H1 (cell line): ENCODE data around the gene SLC44A1. TPM values are rescaled to one million over a fixed set of nuclear protein-coding genes. Genes with fewer than 3 reads are reported as not detected.

ENCODE experiments used
- CTCF ChIA-PET: fragments of 300-600 bp; sonication (Branson Sonifier 250); formaldehyde crosslinking; loops from one replicate; lab custom pipeline; 2021; ENCODE audit not compliant: partially characterized antibody; lab: Charles Lee
- POLR2A ChIA-PET: fragments of 300-600 bp; sonication (Branson Sonifier 250); formaldehyde crosslinking; loops from one replicate; lab custom pipeline; 2021; ENCODE audit warnings: inconsistent platforms; ENCODE audit not compliant: partially characterized antibody; lab: Charles Lee
- DNase-seq, 2 experiments: peaks; one replicate each; pipeline versions ENCODE4 v3.0.0 to v3.0.0-alpha.2; 2010 to 2022; ENCODE audit warnings: low spot score in 2 of 2, low read depth in 1 of 2, mixed read lengths in 1 of 2
- FAIRE-seq: peaks from 2 replicates; lab custom pipeline; 2011; peaks lifted over from hg19 to GRCh38; lab: Jason Lieb, UNC
- H2AFZ ChIP-seq: 2 replicates; pipeline ENCODE4 v1.8.1; 2012; ENCODE audit warnings: low read length, inconsistent platforms
- H2AK5ac ChIP-seq: 2 replicates; pipeline ENCODE4 v1.6.1; 2013; ENCODE audit warnings: low read depth, low read length
- H2BK120ac ChIP-seq: replicated peaks from 2 replicates; pipeline ENCODE3; 2013; ENCODE audit warnings: low read depth, low read length, inconsistent platforms
- H2BK12ac ChIP-seq: 2 replicates; pipeline ENCODE4 v1.6.1; 2013; ENCODE audit warnings: low read depth, low read length
- H2BK15ac ChIP-seq: 2 replicates; pipeline ENCODE4 v1.6.1; 2013; ENCODE audit warnings: low read length
- H2BK20ac ChIP-seq: 2 replicates; pipeline ENCODE4 v1.6.1; 2013; ENCODE audit warnings: low read length
- H2BK5ac ChIP-seq: 2 replicates; pipeline ENCODE4 v1.6.1; 2013; ENCODE audit warnings: low read depth, low read length
- H3K14ac ChIP-seq: 2 replicates; pipeline ENCODE4 v1.6.1; 2013; ENCODE audit warnings: inconsistent platforms; ENCODE audit not compliant: insufficient read length
- H3K18ac ChIP-seq: 2 replicates; pipeline ENCODE4 v1.6.1; 2013; ENCODE audit warnings: low read length; ENCODE audit errors: extremely low read depth
- H3K23ac ChIP-seq: 2 replicates; pipeline ENCODE4 v1.6.1; 2013; ENCODE audit warnings: inconsistent platforms; ENCODE audit not compliant: insufficient read length
- H3K23me2 ChIP-seq: 2 replicates; pipeline ENCODE4 v1.6.1; 2013; ENCODE audit warnings: low read depth, low read length
- H3K27ac ChIP-seq: 2 replicates; pipeline ENCODE4 v1.6.1; 2011; ENCODE audit warnings: low read depth, low read length, inconsistent platforms
- H3K27me3 ChIP-seq, 4 experiments: replicated peaks in 1 of 4; 1 replicate in 1 of 4; 2 replicates in 3 of 4; pipeline versions ENCODE4 v1.6.1 to v1.8.1; 2011 to 2013; ENCODE audit warnings: low read length in 3 of 4, mild to moderate bottlenecking in 3 of 4, inconsistent platforms in 2 of 4, mixed read lengths in 2 of 4, moderate library complexity in 1 of 4; ENCODE audit not compliant: control insufficient read depth in 3 of 4, insufficient read depth in 3 of 4; ENCODE audit errors: extremely low read depth in 1 of 4
- H3K36me3 ChIP-seq, 4 experiments: 2 replicates each; pipeline versions ENCODE4 v1.6.1 to v1.8.1; 2011 to 2013; ENCODE audit warnings: mild to moderate bottlenecking in 4 of 4, low read length in 3 of 4, moderate library complexity in 2 of 4, control low read depth in 1 of 4, inconsistent platforms in 1 of 4; ENCODE audit not compliant: insufficient read depth in 4 of 4, control insufficient read depth in 2 of 4
- H3K4ac ChIP-seq: replicated peaks from 2 replicates; pipeline ENCODE3; 2013; ENCODE audit warnings: low read length, low read depth, mixed read lengths, inconsistent platforms; ENCODE audit not compliant: insufficient read length
- H3K4me1 ChIP-seq, 4 experiments: replicated peaks in 1 of 4; 1 replicate in 1 of 4; 2 replicates in 3 of 4; pipeline versions ENCODE4 v1.6.1 to v1.8.1; 2011 to 2013; ENCODE audit warnings: low read length in 3 of 4, inconsistent platforms in 2 of 4, mixed read lengths in 1 of 4; ENCODE audit not compliant: insufficient read depth in 4 of 4, control insufficient read depth in 3 of 4
- H3K4me2 ChIP-seq, 2 experiments: 2 replicates each; pipeline versions ENCODE4 v1.6.1 to v1.8.1; 2011 to 2013; ENCODE audit warnings: low read depth in 2 of 2, low read length in 2 of 2, control low read depth in 1 of 2, inconsistent platforms in 1 of 2, mild to moderate bottlenecking in 1 of 2; ENCODE audit not compliant: insufficient read depth in 1 of 2
- H3K4me3 ChIP-seq, 4 experiments: fragments of 200-600, 300-600 bp in 1 of 4; sonication (generic), shearing (Covaris generic), sonication (Bioruptor Twin) in 1 of 4; 2 replicates each; pipeline versions ENCODE4 v1.5.1 to v1.8.1; 2011 to 2016; ENCODE audit warnings: low read length in 4 of 4, low read depth in 3 of 4, control low read depth in 2 of 4, inconsistent platforms in 2 of 4, mild to moderate bottlenecking in 2 of 4, mixed read lengths in 1 of 4, moderate library complexity in 1 of 4; ENCODE audit not compliant: insufficient read depth in 2 of 4; ENCODE audit errors: extremely low read depth in 1 of 4
- H3K56ac ChIP-seq: replicated peaks from 2 replicates; pipeline ENCODE3; 2013; ENCODE audit warnings: low read depth, mild to moderate bottlenecking, mixed read lengths, low read length, inconsistent platforms; ENCODE audit not compliant: insufficient read length
- H3K79me1 ChIP-seq: 2 replicates; pipeline ENCODE4 v1.6.1; 2013; ENCODE audit warnings: low read depth, low read length, control low read depth
- H3K79me2 ChIP-seq, 2 experiments: 2 replicates each; pipeline versions ENCODE4 v1.6.1 to v1.8.1; 2012 to 2013; ENCODE audit warnings: low read length in 2 of 2, mild to moderate bottlenecking in 2 of 2, inconsistent platforms in 1 of 2; ENCODE audit not compliant: insufficient read depth in 2 of 2, control insufficient read depth in 1 of 2
- H3K9ac ChIP-seq, 4 experiments: replicated peaks in 1 of 4; 1 replicate in 1 of 4; 2 replicates in 3 of 4; pipeline versions ENCODE4 v1.6.1 to v1.8.1; 2011 to 2013; ENCODE audit warnings: low read depth in 3 of 4, low read length in 3 of 4, control low read depth in 2 of 4, mild to moderate bottlenecking in 2 of 4, moderate library complexity in 2 of 4, inconsistent platforms in 1 of 4; ENCODE audit errors: extremely low read depth in 1 of 4
- H3K9me3 ChIP-seq, 2 experiments: 2 replicates each; pipeline versions ENCODE4 v1.6.1 to v1.8.1; 2012 to 2013; ENCODE audit warnings: mild to moderate bottlenecking in 2 of 2, moderate library complexity in 2 of 2, control low read depth in 1 of 2, inconsistent platforms in 1 of 2, low read depth in 1 of 2, low read length in 1 of 2, mixed read lengths in 1 of 2; ENCODE audit not compliant: insufficient read depth in 2 of 2
- H4K20me1 ChIP-seq, 2 experiments: replicated peaks in 1 of 2; 2 replicates each; pipeline versions ENCODE3 to v1.8.1; 2011 to 2013; ENCODE audit warnings: inconsistent platforms in 2 of 2, low read length in 2 of 2, mild to moderate bottlenecking in 1 of 2; ENCODE audit not compliant: insufficient read depth in 2 of 2, control insufficient read depth in 1 of 2
- H4K5ac ChIP-seq: 2 replicates; pipeline ENCODE4 v1.6.1; 2013; ENCODE audit warnings: low read length, low read depth, mixed read lengths, inconsistent platforms; ENCODE audit not compliant: insufficient read length
- H4K8ac ChIP-seq: 2 replicates; pipeline ENCODE4 v1.8.0; 2013; ENCODE audit warnings: mild to moderate bottlenecking, moderate library complexity, low read length, inconsistent platforms; ENCODE audit not compliant: insufficient read depth; ENCODE audit errors: extremely low read depth
- H4K91ac ChIP-seq: replicated peaks from 2 replicates; pipeline ENCODE3; 2013; ENCODE audit warnings: low read length, mixed read lengths, inconsistent platforms; ENCODE audit not compliant: insufficient read length
- HDAC6 ChIP-seq: IDR thresholded peaks from one replicate; pipeline ENCODE4 v1.7.1; 2012; ENCODE audit warnings: low read depth, mild to moderate bottlenecking, inconsistent platforms, low read length, moderate library complexity
- SP1 ChIP-seq: IDR thresholded peaks from 2 replicates; pipeline ENCODE4 v1.6.1; 2011; ENCODE audit warnings: low read depth, low read length
- TAF1 ChIP-seq: IDR thresholded peaks from 2 replicates; pipeline ENCODE4 v1.6.1; 2011; ENCODE audit warnings: mild to moderate bottlenecking, low read depth, low read length
- TEAD4 ChIP-seq: IDR thresholded peaks from 2 replicates; pipeline ENCODE4 v1.6.1; 2012; ENCODE audit warnings: low read depth, low read length, inconsistent platforms, mixed read lengths
- WGBS, 2 experiments: shearing (Covaris generic) in 1 of 2; methylation state at CpG; one replicate each; pipeline versions ENCODE4 v1.1.6 to v1.1.7; 2013 to 2015; ENCODE audit warnings: low lambda C conversion rate in 2 of 2, mixed read lengths in 2 of 2, inconsistent platforms in 1 of 2, low coverage in 1 of 2, missing lambda C conversion rate in 1 of 2; ENCODE audit not compliant: insufficient replicate concordance in 2 of 2, insufficient coverage in 1 of 2, insufficient read length in 1 of 2; ENCODE audit errors: extremely low coverage in 1 of 2, missing lambda C conversion rate in 1 of 2; 5-methylcytosine and 5-hydroxymethylcytosine counted together
- polyA plus RNA-seq, 7 experiments: library from polyadenylated mRNA; depleted of rRNA in 3 of 7; stranded (reverse) in 5 of 7; unstranded in 2 of 7; fragments of >200 nt in 5 of 7; fragments of 200-250 nt in 2 of 7; gene quantifications; 1 replicate in 5 of 7; 2 replicates in 1 of 7; 4 replicates in 1 of 7; pipeline versions ENCODE4 v1.2.1 to v1.2.3, GENCODE V29; 2011 to 2013; ENCODE audit warnings: missing spikeins in 2 of 7, mixed read lengths in 2 of 7
- total RNA-seq: library from RNA; stranded (reverse); fragmentation: NEBNext Ultra II Directional; extraction: Animal tissue kit (Norgen Biotek cat#: 25700); gene quantifications from 2 replicates; pipeline ENCODE4 v1.2.1, GENCODE V29; 2021
- TF ChIP-seq, protein P1 (sequence below): IDR thresholded peaks from 2 replicates; pipeline ENCODE4 v1.6.1; 2011; ENCODE audit warnings: low read depth, mild to moderate bottlenecking, low read length; ENCODE audit not compliant: insufficient read depth

SLC44A1 gene
- total and polyA plus RNA-seq, 2 of the 8 experiments (the other 6 are each of a cell fraction or from before 2014, with no cell fraction given), result 30.5 to 71.2 TPM

DNA sequence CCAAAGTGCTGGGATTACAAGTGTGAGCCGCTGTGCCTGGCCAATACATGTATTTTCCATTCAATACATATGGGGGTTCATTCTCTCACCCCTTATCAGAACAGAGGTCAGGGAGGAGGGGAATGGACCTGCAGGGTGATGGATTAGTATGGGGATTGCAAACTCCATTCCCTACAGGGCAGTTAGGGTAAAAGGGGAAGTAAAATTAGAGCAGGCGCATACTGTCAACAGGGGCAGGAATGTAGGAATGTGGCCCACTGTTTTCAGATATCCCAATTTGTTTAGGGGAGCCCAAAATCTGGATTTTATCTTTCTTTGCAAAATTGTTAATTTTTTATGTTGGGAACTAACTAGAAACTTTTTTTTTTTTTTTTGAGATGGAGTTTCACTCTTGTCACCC is 46.4 kb upstream of the SLC44A1 start:
- TF ChIP-seq HDAC6 (no peak), TAF1 (no peak), TEAD4 (peak; percentile 65), SP1 (no peak)
- TF ChIP-seq, protein P1, sequence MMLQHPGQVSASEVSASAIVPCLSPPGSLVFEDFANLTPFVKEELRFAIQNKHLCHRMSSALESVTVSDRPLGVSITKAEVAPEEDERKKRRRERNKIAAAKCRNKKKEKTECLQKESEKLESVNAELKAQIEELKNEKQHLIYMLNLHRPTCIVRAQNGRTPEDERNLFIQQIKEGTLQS, result no peak
- H2BK120ac ChIP-seq, result no peak overlapping the region

More for the DNA sequence above, 46.4 kb upstream of the SLC44A1 start:
- Histone ChIP-seq H3K4ac (no peak overlapping the region), H2BK12ac (no peak overlapping the region), H3K4me1 (no peaks in the 10 kb centered on the region), H3K27me3 (no peaks in the 10 kb centered on the region), H2AFZ (no peak overlapping the region), H3K23ac (no peak overlapping the region), H2BK5ac (no peak overlapping the region), H3K18ac (no peak overlapping the region), H4K8ac (no peak overlapping the region), H3K79me2 (no peaks in the 10 kb centered on the region), H2BK15ac (no peak overlapping the region), H4K5ac (no peak overlapping the region), H3K14ac (no peak overlapping the region), H3K27ac (no peak overlapping the region), H3K9me3 (no peaks in the 10 kb centered on the region), H3K23me2 (no peaks in the 10 kb centered on the region), H3K56ac (no peak overlapping the region), H2AK5ac (no peak overlapping the region), H3K4me3 (no peak overlapping the region), H4K20me1 (no peaks in the 10 kb centered on the region), H3K79me1 (no peaks in the 10 kb centered on the region), H2BK20ac (no peak overlapping the region), H3K36me3 (no peaks in the 10 kb centered on the region), H3K4me2 (no peak overlapping the region), H4K91ac (no peak overlapping the region), H3K9ac (no peak overlapping the region)
- FAIRE-seq, result no peak
- no peak for DNase-seq
- 97% methylated on average over 2 of the region's 2 CpGs; no CpG with 5 or more reads in 1 of the 2 experiments for WGBS, 2 experiments
- CTCF ChIA-PET, result no interaction called here
- POLR2A ChIA-PET, result interaction anchor here (1.2 kb wide), 1 partner anchor 10 kb away, joined by 3 read pairs; no protein-coding TSS in a partner anchor
